GM19351 (cell line): ENCODE data around the gene GPR142.

ENCODE experiments used
- ATAC-seq: cut with Tn5 transposase; IDR thresholded peaks from one replicate; pipeline ENCODE4 v1.9.1; 2021; ENCODE audit warnings: mild to moderate bottlenecking, moderate library complexity; ENCODE audit not compliant: unreplicated experiment

The GPR142 gene, protein sequence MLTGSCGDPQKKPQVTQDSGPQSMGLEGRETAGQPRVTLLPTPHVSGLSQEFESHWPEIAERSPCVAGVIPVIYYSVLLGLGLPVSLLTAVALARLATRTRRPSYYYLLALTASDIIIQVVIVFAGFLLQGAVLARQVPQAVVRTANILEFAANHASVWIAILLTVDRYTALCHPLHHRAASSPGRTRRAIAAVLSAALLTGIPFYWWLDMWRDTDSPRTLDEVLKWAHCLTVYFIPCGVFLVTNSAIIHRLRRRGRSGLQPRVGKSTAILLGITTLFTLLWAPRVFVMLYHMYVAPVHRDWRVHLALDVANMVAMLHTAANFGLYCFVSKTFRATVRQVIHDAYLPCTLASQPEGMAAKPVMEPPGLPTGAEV

DNA sequence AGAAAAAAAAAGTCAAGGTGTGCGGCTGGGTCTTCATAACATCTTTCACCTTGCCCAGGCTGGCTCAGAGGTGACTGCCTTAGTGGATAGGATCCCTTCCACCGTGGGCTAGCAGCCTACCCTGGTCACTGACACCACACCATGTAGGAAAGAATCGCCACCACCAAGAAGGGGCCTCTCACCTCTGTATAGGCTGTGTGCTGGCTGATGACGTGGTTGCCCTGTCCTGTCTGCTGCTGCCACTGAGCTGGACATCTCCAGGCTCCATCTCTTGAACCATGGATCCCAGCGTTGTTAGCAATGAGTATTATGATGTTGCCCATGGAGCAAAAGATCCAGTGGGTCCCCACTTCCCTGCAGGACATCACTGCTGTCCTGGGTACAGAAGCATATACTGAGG lies at the start of gene GPR142:
GPR142 (plus strand) TSS at position 301 of the 400 bp plus-strand sequence. CDS start 2,035 bp downstream, outside the sequence.
- ATAC-seq, result no peak

DNA sequence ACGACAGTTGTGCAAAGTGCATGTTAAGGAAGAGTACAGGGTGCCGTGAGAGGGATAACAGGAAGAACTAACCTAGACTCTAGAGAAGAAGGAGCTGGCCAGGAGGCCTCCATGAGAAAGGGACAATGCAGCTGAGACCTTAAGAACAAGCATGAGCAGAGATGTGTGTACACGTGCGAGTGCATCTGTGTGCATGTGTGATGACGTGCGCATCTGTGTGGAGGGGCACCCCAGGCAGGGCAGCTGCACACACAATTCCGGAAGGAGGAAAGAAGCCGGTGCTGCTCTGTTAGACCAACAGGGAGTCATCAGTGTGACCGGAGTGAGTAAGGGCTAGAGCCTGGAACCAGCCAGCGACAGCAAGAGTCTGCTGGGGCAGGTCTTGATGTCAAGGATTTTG lies 48.9 kb upstream of the GPR142 start:
- no peak for ATAC-seq

DNA sequence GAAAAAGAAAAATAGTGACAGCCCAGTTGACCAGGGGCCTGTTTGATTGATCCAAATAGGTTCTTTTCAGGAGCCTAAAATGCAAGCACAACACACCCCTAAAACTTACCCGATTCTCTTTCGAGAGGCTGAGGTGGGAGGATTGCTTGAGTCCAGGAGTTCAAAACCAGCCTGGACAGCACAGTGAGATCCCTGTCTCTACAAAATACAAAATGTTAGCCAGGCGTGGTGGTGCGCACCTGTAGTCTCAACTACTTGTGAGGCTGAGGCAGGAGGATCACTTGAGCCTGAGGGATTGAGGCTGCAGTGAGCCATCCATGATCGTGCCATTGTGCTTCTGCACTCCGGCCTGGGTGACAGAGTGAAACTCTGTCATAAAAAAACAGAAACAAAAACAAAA lies 42.8 kb upstream of the GPR142 start:
- no peak for ATAC-seq

DNA sequence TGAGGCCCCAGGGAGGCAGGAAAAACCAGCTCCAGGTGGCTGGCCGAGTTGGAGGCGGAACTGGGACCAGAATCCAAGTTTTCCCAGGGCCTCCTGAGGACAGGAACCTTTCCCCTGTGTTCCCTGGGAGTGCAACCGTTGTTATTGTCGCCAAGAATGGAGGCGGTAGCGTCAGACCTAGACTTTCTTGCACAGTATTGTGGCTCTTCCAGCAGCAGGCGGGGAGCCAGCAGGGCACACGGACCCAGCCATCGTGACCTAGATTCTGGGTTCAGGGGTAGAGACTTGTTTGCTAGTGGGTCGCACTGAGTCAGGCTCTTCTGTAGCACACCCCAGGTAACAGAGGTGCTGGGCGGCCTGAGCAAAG lies 41.9 kb upstream of the GPR142 start:
- no peak for ATAC-seq

DNA sequence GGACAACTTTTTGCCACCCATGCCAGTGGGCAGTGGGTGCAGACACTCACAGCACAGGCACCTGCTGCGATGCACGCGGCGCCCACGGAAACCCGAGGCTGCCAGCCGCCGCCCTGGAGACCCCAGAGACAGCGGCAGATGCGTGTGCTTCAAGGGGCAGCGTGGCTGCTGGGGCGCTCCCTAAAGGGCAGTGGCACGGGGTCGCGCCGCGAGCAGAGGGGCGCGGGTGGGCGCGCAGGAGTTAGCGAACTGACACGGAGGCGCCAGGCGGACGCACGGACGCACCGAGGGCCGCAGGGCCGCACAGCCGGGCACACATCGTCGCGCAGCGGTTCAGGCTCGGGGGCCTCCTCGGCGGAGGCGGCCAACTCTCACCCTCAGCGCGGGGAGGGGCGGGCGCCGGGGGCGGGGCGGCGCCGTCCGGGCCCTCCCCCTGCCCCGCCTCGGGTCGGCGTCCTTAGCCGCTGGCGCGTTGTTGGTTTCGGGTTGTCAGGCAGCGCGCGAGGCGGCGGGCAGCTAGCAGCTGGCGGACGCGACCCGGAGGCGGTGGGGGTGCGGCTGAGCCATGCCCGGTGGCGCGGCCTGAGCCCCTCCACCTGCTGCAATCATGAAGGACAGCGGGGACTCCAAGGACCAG lies 41.4 kb upstream of the GPR142 start, which contains the start of gene KIF19:
KIF19 (plus strand) TSS at position 484 of the 637 bp plus-strand sequence; CDS start at position 608, 124 bp downstream.
- ATAC-seq, result no peak

DNA sequence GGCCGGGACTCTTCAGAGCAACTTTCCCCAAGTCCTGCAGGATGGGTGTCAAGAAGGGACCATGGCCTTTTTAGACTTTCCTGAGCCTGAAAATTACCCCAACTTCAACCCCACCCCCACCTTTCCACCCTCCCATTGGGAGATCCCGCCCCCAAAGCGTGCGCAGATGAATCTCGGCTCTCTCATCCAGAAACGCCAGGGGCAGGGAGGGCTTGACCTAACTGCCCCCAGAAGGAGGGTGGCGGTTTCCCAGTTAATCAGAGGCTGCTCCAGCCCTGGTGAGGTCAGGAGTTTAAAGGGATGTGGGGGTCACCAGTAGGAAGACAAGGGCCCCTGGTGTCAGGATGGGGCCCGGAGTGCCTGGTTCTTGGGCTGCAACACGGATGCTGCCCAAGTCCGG lies 40.8 kb upstream of the GPR142 start:
- no peak for ATAC-seq

DNA sequence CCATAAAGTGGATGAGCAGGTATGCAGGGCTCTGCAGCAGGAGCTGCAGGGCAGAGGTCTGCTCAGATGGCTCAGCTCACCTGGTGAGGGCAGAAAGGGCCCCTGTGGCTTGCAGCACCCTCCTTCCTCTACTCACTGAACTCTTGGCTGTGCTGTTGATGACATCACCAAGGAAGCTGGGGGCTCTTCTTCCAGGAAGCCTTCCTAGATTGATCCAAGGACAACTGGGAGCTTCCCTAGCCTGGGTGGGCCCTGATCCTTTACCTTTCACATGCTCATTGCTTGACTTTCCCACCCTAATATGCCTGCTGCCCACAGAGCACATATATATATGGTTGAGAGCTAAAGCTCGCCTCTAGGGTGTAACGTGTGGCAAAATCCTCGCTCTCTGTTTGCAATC lies 38.8 kb upstream of the GPR142 start:
- ATAC-seq, result no peak

DNA sequence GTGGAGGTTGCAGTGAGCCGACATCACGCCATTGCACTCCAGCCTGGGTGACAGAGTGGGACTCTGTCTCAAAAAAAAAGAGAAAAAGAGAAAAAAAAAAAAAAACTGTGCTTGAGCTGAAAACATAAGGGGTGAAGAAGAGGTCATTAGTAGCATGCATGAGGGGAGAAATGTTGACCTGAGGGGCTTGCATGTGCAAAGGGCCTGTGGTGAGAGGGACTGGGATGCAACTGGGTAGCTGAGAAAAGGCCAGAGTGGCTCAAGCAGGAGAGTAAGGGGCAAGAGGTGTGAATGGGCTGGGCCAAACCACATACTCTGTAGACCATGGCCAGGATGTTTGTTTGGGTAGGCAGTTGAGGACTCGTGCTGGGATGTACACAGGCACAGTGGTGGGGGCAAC lies 37.9 kb upstream of the GPR142 start:
- ATAC-seq, result no peak

DNA sequence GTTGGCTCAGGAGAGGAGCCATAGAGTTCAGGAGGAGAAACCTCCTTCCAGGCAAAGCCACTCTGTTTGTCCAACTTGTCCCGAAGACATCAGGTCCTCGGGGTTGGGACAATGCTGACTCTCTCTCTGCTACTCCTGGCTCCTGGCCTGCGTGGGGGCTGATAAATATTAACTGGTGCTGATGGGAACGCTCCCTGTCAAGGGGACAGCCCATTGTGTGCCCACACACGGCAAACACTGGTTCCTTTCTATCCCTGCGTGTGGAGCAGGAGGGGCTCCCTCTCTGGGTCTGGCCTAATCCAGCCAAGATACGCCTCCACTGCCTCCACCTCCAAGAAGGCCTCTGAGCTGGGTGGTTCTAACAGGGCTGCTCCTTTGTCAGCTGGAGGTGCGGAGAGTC lies 36.9 kb upstream of the GPR142 start:
- ATAC-seq, result no peak

DNA sequence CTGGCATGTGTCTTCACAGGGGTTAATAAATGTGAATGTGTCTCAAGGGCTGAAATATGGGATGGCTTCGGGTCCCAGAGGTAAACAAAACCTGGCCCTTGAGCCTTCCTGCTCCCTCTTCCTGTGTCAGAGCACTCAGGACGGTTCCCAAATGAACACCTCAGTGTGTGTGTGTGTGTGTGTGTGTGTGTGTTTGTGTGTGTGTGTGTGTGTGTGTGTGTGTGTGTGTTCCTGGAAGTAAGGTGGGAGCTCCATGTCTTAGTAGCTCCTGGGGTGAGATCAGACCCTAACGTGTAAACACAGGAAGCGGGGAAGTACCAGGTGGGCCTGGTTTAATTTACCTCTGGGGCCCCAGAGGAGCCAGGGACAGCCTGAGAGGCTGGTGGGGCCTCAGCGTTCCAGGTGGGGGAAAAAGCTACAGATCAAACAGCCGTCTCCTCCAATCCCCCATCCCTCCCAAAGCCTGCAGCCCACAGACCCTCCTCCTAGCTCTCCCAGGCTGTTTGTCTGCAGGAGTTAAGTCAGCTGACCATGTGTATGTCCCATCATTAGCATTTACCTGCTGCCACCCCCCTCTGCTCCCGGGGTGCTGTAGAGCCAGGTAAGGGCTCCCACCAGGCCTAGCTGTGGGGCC lies 35.2 kb upstream of the GPR142 start:
- ATAC-seq, result no peak

DNA sequence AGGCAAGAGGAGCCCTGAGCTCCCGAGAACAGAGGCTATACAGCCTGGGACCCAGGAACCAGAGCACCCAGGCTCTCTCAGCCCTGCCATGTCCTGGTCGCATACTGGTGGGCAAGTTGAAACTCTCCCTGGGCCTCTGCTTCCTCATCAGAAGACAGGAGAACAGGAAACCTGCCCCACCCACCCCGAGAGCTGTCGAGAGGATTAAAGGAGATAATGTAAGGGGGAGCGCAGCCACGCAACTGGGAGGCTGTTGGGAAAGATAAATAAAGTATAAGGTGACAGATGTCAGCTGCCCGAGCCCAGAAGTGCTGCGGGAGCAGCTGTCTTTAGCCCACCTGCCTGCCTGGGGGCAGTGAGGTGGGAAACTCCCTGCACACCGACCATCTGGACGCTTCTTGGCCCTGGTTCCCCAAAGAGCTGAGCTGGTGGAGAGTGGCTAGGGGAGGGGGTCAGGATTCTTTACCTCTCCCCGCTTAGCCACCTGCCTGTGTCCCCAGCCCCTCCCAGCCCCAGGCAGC lies 34.5 kb upstream of the GPR142 start:
- no peak for ATAC-seq

DNA sequence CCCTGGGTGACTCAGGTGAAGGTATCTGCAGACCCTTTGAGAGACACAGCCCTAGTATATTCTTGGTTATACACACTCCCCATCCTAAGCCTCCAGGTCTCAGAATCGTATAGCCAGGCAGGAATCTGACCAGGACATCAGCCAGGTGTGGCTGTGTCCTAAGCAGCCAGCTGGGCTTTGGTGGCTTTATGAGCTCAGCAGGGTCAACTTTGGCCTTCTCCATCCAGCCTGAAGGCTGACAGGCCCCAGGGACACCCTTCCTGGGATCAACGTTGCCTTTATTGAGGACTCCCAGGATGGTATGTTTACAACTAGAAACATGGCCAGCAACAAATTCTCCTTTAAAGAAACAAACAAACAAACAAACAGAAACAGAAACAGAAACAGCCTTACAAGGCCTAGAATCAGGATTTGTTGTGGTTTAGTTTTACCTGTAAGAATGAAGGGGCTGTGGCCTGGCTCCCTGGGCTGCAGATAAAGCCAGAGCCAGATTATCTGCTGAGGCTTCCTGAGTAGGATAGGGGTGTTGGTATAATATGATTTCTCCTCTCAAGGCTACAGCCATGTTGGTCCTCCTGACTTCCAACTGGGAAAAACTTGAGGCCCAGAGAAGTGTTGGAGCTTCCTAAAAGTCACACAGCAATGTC lies 32.8 kb upstream of the GPR142 start:
- ATAC-seq, result no peak

DNA sequence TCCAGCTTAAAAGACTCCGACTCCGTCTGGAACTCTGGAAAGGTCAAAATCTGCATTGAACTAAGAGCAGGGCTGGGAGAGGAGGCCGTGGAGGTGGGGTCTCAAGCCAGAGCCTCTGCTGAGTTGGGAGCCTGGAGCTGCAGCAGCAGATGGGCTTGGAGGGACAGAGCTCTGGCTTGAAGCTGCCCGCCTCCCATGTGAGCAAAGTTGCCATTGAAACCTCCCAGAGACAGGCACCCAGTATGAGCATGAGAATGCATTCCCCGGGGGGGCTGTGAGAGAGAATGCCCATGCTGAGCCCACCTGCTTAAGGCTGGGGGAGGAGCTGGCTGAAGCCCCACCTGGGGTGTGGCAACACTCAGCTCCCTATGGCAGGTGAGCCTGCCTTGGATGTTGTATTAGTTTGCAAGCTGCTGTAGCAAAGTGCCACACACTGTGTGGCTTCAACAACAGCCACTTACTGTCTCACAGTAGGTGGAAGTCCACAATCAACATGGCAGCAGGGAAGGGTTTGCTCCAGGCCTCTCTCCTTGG lies 31.7 kb upstream of the GPR142 start:
- ATAC-seq, result no peak

DNA sequence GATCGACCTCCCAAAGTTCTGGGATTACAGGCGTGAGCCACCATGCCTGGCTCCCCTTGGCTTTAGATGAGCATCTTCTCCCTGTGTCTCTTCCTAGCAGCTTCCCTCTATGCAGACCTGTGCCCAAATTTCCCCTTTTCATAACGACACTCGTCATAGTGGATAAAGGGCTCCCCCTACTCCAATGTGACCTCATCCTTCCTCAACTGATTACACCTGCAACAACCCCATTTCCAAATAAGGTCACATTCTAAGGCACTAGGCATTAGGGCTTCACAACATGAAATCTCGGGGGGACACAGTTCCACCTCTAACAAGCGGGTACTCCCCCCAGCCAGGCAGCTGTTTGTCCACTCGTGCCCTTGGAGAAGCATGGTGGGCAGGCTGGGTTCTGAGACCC lies 31.0 kb upstream of the GPR142 start:
- ATAC-seq, result no peak

DNA sequence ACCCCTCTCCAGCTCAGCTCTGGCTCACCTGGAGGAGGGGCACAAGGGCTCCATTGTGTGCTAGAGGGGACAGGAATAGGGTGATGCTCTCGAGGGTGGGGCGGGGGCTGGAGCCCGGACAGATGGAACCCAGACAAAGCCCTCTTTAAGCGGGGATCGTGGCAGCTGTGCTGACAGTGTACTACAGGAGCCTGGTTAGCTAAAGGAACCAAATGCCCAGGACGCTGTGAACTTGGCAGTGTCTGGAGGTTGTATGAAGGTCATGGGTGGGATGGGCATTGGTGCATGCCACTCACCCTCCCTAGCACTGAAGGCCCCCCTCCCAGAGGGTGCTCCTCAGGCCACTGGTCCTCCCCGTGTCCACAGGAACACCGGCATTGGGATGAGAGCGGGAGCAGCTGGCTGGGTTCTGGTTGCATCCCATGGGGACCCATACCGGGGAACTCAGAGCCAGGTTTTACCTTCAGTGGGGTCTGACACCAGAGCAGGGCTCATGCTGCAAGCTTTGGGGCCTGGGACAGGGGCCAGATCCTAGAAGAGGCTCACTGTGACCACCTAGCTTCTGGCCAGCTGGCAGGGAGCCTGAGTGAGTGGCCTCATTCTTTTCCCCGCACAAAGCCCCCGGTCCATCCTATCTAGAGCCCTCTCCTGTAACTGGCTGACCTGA lies 29.3 kb upstream of the GPR142 start:
- ATAC-seq, result no peak

DNA sequence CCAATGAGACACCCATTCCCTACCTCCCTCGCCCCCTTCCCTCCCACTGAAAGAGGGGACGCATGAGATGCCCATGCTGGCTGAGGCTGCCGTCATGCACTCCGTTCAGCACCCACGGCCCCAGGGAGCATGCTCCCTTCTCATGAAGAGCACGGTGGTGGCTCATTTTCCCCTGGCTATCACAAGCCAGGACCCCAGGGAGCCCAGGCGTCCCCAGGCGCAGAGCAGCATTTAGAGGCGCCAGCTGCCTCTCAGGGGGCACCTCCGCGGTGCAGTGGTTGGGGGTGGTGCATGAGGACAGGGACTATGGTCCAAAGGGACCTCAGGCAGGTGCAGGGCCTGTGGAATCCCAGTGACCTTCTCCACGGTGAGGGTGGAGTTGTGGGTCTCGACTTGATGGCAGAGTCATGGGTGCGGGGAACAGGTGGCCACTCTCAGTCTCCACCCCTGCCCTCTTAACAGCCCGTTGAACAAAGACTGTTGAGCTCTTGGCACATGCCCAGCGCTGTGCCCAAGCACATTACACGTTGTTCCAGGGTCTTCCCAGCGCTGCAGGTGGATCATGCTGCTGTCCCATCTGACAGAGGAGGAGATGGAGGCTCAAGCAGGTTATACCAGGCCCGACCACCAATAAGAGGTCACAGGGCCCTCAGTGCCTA lies 27.6 kb upstream of the GPR142 start:
- ATAC-seq, result no peak

DNA sequence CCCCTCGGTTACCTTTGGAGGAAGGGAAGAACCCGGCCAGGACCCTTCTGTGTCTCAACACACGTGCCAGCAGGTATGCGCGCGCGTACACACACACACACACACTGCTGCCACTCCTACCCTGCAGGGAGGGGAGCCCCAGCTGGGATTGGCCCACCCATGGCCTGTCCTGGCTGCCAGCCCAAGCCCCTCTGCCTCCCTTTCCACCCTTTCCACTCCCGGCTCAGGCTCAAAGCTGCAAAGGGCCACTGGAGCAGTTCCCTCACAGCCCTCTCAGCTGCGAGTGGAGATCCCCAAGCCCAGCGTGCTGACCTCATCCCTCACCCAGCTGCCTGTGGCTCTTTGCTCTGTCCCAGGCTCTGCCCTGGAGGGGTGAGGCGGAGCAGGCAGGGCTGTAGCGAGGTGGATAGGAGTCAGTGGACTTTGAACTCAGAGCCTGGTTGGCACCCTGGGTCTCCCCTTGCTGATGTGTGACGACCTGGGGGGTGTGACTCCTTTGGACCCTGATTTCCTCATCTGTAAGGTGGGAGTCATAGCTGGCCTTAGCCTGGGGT lies 26.8 kb upstream of the GPR142 start:
- ATAC-seq, result no peak

DNA sequence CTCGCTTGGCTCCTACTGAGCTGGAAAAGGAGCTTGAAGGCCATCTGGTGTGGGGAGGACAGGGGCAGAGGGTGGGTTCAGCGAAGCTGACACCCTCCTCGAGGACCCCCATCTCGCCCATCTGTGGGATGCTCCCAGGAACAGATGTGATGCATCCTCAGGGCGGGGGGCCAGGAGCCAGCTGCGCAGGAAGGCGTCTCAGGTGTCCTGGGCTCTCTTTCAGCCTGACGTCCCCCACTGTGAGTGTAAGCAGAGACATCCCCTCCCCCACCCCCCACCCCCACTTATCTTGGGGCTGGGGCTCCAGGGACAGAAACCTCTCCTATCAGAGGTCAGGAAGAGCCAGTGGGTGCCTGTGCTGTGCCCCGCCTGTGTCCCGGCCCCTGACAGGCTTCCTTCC lies 25.1 kb upstream of the GPR142 start:
- ATAC-seq, result no peak

DNA sequence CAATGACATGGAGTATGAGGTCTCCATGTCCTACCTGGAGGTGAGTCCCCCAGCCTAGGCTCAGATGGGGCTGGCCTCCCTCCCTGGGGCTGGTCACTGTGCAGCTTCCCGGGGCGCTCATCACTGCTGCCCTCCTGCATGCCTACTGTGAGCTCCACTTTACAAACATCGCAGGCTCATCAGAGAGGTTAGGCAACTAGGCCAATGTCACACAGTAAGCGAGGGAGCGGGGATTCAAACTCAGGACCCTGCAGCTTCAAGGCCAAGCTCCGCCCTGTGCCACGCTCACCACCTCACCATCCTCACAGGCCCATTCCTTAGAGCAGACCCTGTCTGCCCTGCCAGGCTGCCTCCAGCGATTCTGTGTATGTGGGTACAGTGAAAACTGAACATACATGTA lies 24.2 kb upstream of the GPR142 start:
- ATAC-seq, result no peak
